SU-DHL-6 (cell line): ENCODE measurements around the gene RRBP1.

Source experiments
- EZH2phosphoT487 ChIP-seq: fragments of 200-600 bp; sonication (generic), shearing (Covaris generic); conservative IDR thresholded peaks from 2 replicates; pipeline ENCODE4 v1.6.1; 2018; ENCODE audit warnings: mild to moderate bottlenecking, antibody characterized with exemption, low read length, moderate library complexity, mixed read lengths
- TF ChIP-seq, protein P1 (sequence below): fragments of 200-600 bp; sonication (generic); IDR thresholded peaks from one replicate; pipeline ENCODE4 v1.5.1; 2017; ENCODE audit warnings: antibody characterized with exemption, mild to moderate bottlenecking, low read length, moderate library complexity; ENCODE audit not compliant: insufficient read depth, poor library complexity, severe bottlenecking

DNA sequence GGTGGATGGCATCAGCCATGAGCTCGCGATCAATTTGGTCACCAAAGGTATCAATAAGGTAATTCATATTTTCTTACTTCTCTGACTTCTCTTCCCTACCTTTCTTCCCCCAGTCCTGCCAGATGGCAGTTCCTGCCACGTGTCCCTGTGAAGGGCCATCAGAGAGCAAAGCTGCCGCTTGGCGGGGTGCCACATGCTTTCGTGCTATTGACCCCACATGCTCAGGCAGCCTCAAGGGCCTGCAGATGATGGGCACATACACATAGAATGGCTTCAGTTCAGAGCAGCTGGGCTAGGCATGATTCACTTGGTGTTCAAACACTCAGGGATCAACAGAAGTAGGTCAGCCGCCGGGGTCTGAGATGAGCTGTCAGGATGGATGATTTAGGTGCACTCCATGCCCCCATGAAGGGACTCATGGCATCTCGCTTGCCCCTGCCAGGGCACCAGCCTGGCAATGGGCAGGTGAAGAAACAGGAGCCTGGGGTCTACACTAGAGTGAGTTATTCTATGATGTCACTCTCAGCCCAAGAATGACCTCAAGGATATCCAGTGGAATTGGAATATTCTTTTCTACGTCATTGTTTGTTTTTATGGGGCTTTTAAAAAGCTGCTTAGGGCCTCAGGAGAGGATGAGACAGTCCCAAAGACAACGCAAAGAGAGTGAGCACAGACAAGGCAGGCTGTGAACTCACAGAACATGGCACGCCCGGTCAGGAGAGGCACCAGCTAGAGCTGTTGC is 43.2 kb upstream of the RRBP1 start:
- TF ChIP-seq, protein P1, sequence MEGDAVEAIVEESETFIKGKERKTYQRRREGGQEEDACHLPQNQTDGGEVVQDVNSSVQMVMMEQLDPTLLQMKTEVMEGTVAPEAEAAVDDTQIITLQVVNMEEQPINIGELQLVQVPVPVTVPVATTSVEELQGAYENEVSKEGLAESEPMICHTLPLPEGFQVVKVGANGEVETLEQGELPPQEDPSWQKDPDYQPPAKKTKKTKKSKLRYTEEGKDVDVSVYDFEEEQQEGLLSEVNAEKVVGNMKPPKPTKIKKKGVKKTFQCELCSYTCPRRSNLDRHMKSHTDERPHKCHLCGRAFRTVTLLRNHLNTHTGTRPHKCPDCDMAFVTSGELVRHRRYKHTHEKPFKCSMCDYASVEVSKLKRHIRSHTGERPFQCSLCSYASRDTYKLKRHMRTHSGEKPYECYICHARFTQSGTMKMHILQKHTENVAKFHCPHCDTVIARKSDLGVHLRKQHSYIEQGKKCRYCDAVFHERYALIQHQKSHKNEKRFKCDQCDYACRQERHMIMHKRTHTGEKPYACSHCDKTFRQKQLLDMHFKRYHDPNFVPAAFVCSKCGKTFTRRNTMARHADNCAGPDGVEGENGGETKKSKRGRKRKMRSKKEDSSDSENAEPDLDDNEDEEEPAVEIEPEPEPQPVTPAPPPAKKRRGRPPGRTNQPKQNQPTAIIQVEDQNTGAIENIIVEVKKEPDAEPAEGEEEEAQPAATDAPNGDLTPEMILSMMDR, result no peak
- no peak for TF ChIP-seq EZH2phosphoT487
